ENCODE results near the gene TMSB10.
"Not testable (repeated sequence)": the region's sequence is repeated elsewhere in the genome, so short reads cannot be mapped to it uniquely, and the experiment has no call there.

Gene TMSB10

DNA sequence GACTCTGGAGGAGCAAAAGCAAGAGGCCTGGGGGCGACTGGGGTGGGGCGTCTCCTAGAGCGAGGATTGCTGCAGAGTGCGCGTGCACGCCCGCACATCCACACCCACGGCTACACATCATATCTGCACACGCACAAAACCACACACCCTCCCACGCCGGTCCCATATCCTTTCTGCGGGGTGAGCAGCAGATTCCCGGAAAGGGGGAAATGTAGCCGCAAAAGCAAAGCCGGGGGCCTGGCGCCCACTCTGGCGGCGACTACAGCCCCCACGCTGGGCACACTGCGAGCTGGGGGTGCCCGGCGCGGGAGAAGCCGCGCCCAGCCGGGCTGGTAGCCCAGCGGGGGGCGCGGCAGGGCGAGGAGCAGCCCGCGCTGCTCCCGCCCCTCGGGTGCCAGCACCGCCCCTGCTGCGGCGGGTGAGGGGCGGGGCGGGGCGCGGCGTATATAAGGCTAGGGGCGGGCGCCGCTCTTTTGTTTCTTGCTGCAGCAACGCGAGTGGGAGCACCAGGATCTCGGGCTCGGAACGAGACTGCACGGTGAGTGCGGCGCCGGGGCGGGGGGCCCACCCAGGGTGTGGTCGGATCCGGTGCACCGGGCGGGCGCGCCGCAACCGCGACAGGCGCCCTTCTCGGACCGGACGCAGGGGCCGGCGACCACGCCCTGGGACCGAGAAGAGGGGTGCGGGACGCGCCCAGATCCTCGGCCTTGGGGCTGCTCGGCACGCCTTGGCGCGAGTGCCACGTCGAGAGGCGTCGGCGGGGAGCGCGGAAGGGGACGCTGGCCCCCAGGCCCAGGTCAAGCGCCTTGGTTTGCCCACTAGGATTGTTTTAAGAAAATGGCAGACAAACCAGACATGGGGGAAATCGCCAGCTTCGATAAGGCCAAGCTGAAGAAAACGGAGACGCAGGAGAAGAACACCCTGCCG, at the start of gene TMSB10:
TMSB10 (plus strand) TSS at position 476 of the 927 bp plus-strand sequence.
- DNase-seq, result peak; percentile 76

DNA sequence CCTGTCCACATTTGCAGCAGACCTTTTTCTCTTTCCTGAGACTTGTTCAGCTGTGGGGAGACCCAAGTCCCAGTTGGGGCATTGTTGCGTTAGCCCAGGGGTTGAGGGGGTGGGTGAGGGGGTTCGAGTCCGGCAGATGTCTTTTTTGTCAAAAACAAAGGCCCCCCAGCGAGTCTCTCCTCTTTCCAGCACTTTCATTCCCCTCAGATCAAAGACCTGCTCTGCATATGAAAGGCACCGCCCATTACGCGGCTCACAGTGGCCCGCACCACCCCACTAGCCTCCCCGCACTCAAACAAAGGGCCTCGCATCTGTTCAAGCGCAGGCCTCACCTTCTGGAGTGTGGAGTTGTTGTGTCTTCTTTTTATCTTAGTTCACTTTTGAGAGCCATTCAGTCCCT, 49.7 kb upstream of the TMSB10 start:
- no peak for DNase-seq

- DNase-seq, result no peak
Measured at GRCh38 chr2:84856787-84857186, 48.7 kb upstream of the TMSB10 start.

DNA sequence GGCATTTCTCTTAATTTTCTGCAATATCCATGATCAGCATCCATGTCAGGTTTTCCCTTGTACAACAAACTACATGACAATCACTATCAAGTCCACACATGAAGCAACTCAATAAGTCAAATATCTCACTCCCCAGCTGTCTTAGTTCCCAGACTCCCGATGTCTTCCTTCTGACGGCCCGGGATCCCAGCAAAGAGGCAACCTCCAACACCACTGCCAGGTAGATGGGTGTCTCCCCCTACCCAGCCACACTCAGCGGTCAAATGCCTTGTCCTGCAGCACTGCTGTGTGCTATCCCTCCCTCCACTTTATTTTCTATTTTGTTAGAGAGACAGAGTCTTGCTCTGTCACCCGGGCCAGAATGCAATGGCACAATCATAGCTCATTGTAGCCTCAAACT, 47.9 kb upstream of the TMSB10 start:
- DNase-seq, result no peak

- DNase-seq, result no peak
Measured at GRCh38 chr2:84858123-84858522, 47.3 kb upstream of the TMSB10 start.

DNA sequence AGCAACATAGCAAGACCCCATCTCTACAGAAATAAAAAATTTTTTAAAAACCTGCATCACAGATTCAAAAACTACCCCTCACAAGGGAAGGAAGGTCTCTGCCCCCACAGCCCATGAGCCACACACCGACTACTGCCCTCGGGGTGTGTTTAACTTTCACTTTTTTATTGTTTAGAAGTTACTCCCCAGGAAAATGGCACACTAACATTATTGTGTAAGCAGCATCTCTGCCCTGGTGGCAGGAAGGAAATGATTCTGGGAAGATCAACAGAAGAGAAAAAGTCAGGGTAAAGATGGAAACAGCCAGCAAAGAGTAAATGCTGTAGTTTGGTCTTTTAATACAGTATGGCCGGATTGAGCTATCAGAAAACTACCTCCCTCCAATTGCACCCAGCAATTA, 46.5 kb upstream of the TMSB10 start:
- DNase-seq, result no peak

GRCh38 chr2:84861539-84861938, 43.9 kb upstream of the TMSB10 start:
- no peak for DNase-seq

- no peak for DNase-seq
Measured at GRCh38 chr2:84862006-84862405, 43.5 kb upstream of the TMSB10 start.

GRCh38 chr2:84865181-84865783, 40.2 kb upstream of the TMSB10 start:
- peak; percentile 11 for DNase-seq

DNA sequence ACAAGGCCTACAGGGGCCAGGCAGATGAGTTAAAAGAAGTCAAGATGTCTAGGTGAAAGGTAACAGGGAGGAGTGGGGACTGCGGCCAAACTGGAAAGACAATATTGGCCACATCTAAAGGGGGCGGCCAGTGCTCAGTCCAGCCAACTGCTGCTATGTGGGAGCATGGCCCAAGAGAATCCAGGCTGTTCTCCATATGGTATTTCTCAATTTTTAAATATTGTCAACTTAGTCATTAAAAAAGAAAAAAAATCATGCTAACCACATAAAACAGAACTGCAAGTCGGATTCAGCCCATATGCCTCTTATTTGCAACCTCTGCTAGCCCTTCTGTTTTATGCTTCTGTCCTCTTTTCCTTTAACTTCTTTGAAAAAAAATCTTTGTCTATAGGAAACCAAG, 39.3 kb upstream of the TMSB10 start:
- DNase-seq, result no peak

GRCh38 chr2:84868327-84868726, 37.1 kb upstream of the TMSB10 start:
- DNase-seq, result not testable (repeated sequence)

DNA sequence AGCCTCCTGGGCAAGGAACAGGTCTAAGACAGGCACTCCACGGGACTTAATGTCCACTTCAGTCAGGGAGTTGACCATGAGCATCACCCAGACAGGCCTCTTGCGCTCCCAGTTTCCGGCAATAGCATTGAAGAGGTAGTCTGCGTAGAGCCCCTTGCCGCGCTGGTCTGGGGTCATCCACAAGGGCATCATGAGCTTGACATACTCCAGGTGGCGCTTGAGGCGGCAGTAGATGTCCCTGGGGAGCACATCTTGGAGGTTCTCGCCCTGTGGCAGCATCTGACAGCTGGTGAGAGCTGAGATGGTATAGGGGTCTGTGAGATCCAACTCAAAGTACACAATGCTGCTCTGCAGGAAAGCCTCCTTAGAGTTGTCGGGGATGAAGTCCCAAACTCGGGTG, 35.1 kb upstream of the TMSB10 start:
- DNase-seq, result no peak

GRCh38 chr2:84872691-84873090, 32.8 kb upstream of the TMSB10 start:
- DNase-seq, result not testable (repeated sequence)

- no peak for DNase-seq
Measured at GRCh38 chr2:84873350-84873749, 32.1 kb upstream of the TMSB10 start.

GRCh38 chr2:84874381-84875212, 30.9 kb upstream of the TMSB10 start:
- no peak for DNase-seq

DNA sequence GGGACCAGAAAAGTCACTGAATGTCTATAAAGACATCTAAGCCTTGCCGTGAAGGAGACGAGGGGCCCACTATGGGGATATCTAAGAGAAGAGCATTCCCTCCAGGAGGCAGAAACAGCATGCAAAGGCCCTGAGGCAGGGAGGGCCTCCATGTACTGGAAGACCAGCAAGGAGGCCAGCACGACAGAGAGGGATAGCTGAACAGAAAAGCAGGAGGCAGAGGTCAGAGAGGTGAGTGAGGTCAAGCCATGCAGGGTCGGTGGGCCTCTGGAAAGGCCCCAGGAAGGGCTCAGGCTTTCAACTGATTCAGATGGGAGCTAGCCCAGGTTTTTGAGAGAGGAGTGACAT, 30.3 kb upstream of the TMSB10 start:
- DNase-seq, result no peak

DNA sequence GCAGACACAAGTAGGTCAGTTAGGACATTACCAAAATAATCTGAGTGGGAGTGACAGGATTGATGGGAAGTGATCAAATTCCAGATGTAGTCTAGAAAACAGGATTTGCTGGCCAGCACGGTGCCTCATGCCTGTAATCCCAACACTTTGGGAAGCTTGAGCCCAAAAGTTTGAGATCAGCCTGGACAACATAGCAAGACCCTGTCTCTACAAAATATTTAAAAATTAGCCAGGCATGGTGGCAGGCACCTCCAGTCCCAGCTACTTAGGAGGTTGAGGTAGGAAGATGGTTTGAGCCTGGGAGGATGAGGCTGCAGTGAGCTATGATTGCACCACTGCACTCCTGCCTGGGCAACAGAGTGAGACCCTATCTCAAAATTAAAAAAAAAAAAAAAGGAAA, 29.8 kb upstream of the TMSB10 start:
- DNase-seq, result not testable (repeated sequence)

DNA sequence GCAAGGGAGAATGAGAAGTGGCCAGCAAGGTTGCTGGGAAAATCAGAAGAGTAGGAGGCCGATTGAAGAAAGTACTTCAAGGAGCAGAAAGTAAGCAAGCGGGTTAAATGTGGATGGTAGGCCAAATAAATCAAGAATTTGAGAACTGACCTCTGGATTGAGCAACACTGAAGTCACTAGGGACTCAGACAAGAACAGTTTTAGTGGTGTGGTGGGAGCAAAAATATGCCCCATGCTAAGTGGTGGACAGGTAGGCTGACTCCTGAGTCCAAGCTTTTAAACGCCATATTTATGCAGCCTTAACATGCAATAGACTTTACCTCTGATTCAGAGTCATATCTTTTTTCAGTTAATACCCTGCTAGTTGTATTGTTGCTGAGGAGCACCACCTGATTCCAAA, 29.1 kb upstream of the TMSB10 start:
- no peak for DNase-seq

GRCh38 chr2:84878459-84878858, 27.0 kb upstream of the TMSB10 start:
- no peak for DNase-seq

DNA sequence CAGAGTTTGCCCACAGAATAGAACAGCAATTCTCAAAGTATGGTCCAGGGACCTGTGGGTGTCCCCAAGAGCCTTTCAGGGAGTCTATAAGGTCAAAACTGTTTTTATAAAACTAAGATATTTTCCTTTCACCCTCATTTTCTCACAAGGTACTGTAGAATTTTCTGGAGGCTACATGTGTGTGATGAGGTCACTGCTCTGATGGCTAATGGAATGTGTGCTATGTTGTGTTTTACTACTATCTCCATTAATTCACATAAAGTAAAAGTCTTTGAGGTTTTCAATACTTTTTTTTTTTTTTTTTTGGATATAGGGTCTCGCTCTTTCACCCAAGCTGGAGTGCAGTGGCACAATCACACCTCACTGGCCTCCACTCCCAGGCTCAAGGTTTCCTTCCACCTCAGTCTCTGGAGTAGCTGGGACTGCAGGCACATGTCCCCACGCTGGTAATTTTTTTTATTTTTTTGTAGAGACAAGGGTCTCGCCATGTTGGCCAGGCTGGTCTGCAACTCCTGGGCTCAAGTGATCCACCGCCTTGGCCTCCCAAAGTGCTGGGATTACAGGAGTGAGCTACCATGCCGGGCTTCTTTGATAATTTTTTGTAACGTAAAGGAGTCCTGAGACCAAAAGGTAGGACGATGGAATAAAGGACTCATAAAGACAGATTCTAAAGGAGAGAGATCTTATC, 26.4 kb upstream of the TMSB10 start:
- DNase-seq, result no peak

- no peak for DNase-seq
Measured at GRCh38 chr2:84879584-84880394, 25.7 kb upstream of the TMSB10 start.

DNA sequence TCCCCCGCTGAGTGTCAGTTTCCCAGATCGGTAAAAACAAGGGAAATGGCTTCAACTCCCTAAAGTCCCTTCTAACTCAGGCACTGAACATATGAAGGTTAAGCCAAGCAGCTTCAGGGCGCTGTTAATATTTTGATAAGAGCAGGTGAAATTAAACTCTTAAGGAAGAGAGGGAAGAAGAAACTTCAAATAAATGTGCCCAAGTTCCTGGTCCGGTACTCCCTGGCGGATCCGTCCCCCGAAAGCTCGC, 25.1 kb upstream of the TMSB10 start:
- DNase-seq, result no peak
